Activated T-cell treated with anti-CD3 and anti-CD28 coated beads for 1 hour (primary cell): Measurements from ENCODE around the gene CHST5.
"Not testable (repeated sequence)": the region's sequence is repeated elsewhere in the genome, so short reads cannot be mapped to it uniquely, and the experiment has no call there.

Experiments used
- DNase-seq: peaks from one replicate; pipeline ENCODE4 v3.0.0-alpha.2; 2020; ENCODE audit warnings: low read depth

CHST5 gene

DNA sequence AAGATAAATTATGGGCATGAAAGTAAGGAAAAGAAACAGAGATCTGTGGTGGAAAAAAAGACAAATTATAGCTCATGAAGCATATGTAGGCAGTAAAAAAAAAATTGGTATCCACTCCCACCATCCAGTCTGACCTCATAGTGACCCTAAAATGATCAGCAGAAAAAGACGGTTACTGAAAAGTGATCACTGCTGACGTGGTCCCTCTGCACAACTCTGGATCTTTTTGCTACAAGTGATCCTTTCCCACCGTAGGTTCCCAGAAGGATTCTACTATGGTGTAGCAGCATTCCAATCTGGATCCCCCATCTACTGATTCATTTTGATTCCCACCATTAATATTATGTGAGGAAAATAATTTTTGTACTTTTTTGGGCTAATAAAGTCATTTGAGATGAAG, 29.8 kb downstream of the CHST5 start:
- DNase-seq, result no peak

- DNase-seq, result no peak
Observed at GRCh38 chr16:75503801-75504200, 32.1 kb downstream of the CHST5 start.

DNA sequence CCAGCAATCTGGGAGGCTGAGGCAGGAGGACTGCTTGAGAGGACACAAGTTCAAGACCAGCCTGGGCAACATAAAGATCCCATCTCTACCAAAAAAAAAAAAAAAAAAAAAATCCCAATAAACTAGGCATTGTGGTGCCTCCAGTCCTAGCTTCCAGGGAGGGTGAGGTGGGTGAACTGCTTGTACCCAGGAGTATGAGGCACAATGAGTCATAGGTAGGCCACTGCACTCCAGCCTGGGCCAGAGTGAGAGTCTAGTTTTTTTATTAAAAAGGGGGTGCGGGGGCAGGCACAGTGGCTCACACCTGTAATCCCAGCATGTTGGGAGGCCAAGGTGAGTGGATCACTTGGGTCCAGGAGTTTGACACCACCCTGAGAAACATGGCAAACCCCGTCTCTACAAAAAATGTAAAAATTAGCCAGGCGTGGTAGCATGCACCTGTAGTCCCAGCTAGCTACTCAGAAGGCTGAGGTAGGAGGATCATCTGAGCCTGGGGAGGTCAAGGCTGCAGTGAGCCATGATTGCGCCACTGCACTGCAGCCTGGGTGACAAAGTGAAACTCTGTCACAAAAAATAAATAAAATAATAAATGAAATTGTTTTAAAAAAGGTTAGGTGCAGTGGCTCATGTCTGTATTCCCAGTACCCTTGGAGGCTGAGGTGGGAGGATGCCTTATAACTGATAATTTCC, 32.8 kb downstream of the CHST5 start:
- no peak for DNase-seq

DNA sequence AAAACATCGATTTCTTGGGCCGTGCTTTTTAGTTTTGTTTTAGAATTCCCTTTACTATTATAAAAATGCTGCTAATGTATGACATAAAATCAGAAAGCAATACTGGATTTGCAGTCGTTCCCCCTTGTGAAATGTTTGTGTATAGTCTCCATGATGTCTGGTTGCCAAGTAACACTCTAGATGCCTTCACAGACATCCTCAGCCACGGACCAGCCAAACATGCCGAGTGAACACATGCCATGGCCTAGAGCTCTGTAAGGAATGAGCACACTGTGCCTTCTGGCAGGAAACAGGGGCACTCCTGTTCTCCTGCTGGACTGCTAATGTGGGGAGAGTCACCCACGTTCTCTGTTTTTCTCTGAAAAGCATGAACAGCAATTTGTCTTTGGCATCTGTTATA, 34.1 kb downstream of the CHST5 start:
- DNase-seq, result not testable (repeated sequence)

- no peak for DNase-seq
Observed at GRCh38 chr16:75501359-75501758, 34.5 kb downstream of the CHST5 start.

- not testable (repeated sequence) for DNase-seq
Observed at GRCh38 chr16:75498605-75499322, 37.1 kb downstream of the CHST5 start.

DNA sequence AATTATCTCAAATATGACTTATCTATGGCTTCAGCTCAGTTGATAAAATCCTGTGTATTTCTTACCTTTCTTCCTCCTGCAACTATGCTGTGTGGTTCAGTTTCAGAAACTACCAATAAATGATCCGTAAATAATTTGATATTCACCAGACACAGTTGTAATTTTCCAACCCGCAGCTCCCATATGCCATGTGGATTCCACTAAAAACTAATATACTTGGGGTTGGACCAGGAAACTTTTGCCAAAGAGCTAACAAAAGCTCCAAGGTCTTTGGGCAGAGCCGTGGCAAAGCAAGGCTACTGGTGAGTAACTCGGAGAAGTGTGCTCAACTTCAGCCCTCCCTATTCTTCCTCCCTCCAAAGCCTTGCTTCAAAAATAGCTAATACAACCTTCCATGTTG, 38.4 kb downstream of the CHST5 start:
- no peak for DNase-seq

GRCh38 chr16:75495076-75495674, 40.7 kb downstream of the CHST5 start, which contains the start of gene CHST6:
TSS of gene CHST6 (minus strand) at chr16:75495441. CDS start at chr16:75479828, 15,613 bp downstream.
- DNase-seq, result no peak

GRCh38 chr16:75494661-75495075, 41.2 kb downstream of the CHST5 start:
- DNase-seq, result no peak

GRCh38 chr16:75494184-75494583, 41.7 kb downstream of the CHST5 start:
- no peak for DNase-seq

DNA sequence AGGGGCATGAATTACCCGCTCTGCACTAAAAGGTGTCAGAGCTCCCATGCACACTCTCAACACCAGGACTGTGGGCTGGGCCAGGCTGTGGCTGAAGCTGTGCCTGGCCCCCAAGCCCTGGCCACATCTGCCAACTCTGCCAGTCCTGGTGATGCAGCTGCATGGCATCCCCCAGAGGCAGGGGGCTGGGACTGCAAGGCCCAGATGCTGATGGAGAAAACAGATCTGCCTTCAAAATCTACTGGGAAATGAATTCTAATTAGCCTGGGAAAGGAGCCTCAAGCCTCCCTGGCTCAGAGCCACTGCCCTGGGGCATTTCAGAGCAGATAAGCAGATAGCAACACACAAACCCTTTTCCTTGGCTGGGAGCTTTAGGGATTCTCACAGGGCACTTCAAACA, 44.0 kb downstream of the CHST5 start:
- no peak for DNase-seq

GRCh38 chr16:75488322-75488721, 47.6 kb downstream of the CHST5 start:
- DNase-seq, result no peak

- no peak for DNase-seq
Observed at GRCh38 chr16:75486676-75487313, 49.1 kb downstream of the CHST5 start.

DNA sequence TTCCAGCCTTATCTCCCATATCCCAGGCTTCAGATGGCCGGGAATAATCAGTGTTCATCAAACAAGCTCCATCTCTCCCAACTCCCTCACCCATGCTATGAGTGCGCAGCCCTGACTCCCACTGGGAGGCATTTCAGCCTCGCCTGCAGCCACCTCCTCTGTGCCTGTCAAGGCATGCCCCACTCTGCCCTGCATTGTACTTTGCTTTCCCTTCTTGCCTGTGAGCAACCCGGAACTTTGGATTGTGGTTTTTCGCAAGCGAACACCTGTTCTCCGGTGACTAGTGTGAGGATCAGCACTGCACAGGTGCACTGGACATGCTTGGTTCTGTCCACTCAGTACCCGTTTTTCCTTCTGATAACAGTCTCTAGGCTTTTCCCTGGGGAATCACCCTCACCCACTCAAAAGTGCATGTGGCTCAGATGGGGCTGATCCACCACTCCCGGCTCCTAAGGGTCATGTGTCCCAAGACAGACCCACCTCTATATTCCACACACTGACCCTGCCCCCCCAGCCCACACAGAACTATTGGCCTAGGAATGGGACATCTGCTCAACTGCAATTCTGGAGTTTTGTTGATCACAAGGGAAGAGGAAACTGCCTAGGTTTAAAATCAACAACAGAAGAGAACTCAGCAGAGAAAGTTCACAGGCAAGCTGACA, 49.8 kb downstream of the CHST5 start:
- no peak for DNase-seq

DNA sequence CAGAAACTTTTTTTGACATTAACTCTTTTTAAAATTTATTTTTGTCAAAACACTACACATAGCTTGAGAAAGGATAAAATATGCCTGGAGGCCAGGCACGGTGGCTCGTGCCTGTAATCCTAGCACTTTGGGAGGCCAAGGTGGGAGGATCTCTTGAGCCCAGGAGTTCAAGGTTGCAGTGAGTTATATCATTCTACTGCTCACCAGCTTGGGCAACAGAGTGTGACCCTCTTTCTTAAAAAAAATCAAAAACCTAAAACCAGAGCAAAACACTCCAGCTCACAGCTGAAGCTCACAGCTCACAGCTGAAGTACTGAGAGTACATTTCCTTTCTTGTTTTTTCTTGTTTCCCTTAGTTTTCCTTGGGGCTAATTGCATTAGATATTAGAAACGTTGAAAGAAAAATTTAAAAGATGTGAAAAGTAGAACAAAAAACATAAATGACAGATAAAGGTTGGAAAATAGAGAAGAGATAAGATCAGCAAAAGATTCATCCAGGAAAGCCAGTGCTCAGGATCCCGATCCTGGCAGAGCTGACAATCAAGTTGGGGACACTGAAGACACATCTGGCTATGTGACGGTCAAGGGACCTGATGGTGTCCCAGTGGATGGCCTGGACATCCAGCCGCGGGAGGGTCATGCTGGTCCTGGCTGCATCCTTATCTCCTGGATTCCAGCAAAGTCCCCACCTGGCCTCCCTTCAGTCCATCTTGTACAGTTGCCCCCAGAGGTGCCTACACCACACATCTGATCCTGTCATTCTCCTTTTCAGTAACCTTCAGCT, 50.5 kb downstream of the CHST5 start:
- DNase-seq, result no peak

DNA sequence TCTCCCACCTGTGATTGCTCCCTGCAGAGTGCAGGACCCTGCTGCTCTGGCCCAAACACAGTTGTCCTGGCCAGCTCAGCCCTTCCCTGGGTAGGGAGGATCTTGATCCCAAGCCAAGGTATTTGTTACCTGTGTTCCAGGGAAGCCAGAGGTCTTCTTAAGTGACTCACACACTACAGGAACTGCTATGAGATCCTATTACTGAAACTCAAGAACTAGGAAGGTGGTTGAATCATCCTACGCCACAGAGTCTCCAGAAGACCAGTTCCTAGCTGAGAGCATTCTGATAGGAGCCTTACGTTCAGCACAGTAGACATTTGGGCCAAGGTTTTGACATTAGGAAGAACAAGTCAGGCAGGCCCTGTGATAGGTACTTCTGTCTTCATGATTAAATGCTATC, 52.7 kb downstream of the CHST5 start:
- DNase-seq, result no peak

- DNase-seq, result no peak
Observed at GRCh38 chr16:75482434-75483205, 53.3 kb downstream of the CHST5 start.

DNA sequence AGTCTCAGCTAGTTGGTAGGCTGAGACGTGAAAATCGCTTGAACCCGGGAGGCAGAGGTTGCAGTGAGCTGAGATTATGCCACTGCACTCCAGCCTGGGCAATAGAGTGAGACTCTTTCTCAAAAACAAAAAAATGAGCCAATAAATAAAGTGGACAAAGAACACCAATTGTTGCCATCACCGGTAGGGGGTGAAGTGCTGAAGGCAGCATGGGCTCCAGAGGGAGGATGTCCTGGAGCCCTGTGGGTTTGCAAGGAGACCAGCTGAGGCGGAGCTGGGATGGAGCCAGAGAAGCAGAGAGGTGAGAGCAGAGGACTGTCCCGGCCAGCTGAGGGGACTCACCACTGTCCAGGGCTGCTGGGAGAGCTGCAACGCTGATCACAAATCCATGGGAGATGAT, 54.4 kb downstream of the CHST5 start:
- no peak for DNase-seq

DNA sequence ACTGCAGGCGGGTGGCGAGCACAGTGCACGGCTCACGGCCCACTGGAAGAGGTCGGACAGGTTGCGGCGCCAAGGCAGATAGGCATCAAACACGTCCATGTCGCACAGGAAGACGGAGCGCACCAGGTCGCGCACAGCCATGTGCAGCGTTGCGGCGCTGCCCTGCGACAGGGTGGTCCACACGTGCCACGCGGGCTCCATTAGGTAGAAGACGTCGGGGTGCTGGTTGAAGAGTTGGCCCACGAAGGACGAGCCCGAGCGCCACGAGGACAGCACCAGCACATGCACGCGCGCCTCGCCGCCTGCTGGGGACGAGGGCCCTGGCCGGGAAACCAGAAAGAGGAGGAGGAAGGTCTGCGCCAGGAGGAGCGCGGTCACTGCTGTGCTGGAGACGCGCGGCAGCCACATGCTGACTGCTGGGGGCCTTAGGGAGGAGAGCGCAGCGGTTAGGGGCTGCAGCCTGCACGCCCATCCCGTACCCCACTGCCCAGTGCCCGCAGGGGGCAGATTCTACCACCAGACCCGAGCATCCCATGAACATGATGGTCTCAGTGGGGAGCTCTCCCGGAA, 56.4 kb downstream of the CHST5 start:
- DNase-seq, result no peak
